NCI-H524 (cell line): Measurements from ENCODE around the gene NOXA1.
"Not testable (repeated sequence)": the region's sequence is repeated elsewhere in the genome, so short reads cannot be mapped to it uniquely, and the experiment has no call there.

Experiments
- DNase-seq, 2 experiments: peaks; one replicate each; lab custom pipeline; 2025; lab: John Stamatoyannopoulos, UW

The NOXA1 gene

DNA sequence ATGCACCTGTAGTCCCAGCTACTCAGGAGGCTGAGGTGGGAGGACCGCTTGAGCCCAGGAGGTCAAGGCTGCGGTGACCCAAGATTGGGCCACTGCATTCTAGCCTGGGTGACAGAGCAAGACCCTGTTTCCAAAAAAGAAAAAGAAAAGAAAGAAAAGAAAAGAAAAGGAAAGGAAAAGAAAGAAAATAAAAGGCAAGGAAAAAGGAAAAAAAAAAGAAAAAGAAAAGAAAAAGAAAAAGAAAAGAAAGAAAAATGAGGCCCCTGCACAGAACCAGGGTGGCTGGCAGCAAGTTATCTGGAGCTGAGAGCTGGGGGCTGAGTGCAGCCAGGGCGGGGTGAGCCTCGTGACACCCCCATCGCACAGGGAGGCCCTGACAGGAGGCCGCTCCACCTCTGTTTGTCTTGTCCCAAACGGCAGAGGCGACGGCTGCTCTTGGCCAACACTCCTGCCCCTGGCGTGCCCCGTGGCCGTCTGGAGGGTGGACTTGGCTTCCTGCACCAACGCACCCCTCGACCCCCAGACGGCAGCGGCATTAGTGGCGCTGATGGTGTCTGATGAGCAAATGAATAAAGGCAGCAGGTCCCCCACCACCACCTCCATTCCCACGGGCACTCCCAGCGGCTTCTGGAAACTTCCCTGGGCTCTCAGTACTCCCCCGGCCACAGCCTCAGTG is 17.0 kb upstream of the NOXA1 start:
- no peak for DNase-seq

DNA sequence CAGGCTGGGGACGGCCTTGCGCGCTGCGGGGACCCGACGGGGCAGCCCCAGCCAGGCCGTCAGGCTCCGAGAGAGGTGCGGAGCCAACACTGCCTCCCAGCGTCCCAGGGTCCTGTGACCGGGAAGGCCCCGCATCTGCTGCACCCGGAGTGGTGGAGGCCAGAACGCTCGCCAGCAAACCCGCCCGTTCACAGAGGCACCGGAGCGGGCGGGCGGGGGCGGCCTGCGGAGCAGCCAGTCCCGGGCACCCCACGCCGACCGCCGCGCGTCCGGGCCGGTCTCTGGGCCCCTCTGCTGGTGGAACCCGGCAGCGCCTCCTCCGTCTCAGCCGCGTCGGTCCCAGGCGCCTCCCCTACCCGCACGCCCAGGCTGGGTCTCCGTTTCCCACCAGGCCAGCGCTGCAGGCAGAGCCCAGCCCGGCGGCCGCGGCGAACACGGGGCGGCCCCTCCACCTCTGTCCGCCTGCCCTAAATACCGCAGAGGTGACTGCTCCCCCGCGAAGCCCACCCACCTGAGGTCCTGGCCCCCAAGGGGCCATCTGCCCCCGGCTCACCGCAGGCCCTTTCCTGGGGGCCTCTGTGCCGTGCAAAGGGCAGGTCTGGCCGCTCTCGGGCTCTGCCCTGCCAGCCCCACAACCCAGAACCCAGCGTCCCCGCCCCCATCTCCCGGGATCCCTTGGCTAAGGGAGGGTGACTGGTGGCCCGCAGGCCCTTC is 16.2 kb upstream of the NOXA1 start:
- peak; percentile 51 to 70 for DNase-seq

DNA sequence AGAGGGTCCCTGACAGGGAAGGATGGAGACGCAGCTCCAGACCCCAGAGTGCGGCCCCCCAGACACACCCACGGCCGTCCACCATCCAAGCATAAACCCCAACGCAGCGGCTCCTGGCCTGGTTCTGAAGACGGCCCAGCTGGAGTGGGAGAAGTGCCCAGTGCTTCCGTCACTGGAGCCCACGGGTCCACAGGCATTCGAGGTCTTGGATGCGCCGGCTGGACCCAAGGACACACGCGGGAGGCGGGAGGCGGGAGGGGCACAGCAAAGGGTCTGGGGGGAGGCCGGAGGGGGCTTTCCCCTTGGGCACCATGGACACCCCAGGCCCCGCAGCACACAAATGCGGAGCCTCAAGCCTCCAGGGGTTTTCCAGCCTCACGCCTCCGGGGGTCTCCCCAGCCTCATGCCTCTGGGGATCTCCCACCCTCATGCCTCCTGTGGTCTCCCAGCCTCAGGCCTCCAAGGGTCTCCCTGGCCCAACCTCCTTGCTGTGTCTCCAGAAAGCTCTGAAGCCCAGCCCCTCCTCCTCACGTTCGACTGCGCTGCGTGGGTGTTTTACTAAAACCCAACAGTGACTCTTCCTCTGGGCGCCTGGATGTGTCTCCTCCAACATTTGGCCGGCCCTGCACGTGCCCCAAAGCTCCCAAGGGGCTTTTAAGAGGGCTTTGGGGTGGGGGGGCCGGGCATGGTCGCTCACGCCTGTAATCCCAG is 15.4 kb upstream of the NOXA1 start:
- no peak for DNase-seq

DNA sequence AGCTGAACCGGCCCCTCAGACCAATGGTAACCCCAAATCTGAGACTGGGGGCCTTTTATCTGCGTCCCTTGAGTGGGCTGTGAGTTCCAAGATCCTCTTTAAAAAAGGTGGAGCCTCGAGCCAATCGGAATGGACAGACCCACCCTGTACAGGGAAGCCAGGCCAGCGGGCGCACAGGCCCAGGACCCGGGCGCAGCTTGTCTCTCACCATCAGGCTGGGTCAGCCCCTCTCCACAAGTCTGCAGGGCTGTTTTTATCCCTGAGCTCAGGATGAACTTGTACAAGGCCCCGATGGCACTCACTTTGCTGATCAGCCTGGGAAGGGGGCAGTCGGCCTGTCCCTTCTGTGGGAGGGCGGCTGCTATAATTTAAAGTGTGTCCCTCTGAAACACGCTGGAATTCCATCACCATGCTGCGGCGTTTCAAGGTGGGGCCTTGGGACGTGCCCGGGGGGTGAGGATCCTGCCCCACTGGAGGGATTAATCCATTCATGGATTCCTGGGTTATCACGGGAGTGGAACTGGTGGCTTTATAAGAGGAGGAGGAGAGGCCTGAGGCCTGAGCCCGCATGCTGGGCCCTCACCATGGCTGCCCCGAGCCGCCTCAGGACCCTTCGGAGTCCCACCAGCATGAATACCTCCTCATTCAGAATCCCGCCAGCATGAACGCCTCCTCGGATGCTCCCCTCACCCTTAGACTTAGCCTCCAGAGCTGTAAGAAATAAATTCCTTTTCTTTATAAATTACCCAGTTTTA is 14.4 kb upstream of the NOXA1 start:
- no peak for DNase-seq

DNA sequence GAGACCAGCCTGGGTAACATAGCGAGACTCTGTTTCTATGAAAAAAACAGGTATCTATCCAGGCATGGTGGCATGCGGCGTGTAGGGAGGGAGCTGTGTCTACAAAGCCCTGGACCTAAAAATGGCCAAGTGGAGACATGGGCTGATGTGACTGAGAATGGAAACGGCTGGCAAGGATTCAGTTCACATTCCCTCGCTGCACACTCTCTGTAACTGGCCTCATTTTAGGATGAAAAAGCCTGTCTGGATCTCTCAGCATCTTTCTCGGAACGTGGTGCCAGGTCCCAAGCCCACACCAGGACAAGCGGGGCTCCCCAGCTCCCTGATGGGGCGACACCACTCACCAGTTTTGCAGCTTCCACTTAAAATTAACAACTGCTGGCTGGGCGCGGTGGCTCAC is 13.7 kb upstream of the NOXA1 start:
- no peak for DNase-seq

DNA sequence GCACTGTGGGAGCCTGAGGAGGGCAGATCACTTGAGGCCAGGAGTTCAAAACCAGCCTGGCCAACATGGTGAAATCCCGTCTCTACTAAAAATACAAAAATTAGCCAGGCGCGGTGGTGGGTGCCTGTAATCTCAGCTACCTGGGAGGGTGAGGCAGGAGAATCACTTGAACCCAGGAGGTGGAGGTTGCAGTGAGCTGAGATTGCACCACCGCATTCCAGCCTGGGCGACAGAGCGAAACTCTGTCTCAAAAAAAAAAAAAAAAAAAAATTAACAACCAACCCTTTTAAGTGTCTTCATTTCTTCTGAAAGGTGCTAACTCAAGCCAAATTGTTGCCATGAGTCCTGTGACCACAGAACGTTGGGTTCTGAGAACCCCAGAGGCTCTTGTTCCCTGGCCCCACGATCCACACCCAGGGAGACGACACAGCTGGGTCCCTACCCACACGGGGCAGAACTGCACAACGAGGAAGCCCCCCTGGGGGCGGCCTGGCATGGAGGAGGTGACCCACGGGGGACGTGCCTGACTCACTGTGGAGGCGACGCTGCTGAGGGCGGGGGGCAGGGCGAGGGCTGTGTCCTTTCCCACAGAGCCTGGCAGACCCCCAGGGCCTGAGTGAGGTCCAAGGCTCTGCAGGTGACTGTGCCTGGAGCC is 12.8 kb upstream of the NOXA1 start:
- DNase-seq: not testable (repeated sequence)

DNA sequence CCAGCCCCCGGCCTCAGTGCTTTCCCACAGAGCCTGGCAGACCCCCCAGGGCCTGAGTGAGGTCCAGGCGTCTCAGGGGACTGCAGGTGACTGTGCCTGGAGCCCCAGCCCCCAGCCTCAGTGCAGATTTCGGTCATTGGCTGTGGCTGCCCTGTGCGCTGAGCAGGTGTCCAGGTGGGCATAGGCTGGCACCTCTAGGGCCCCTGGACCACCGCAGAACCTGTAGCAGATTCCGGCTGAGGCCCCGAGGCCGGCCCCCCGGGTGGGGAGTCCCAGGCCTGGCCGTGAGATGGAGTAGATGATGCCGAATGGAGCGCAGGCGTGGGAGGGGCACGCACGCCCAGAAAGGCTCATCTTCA is 12.3 kb upstream of the NOXA1 start:
- DNase-seq: no peak

DNA sequence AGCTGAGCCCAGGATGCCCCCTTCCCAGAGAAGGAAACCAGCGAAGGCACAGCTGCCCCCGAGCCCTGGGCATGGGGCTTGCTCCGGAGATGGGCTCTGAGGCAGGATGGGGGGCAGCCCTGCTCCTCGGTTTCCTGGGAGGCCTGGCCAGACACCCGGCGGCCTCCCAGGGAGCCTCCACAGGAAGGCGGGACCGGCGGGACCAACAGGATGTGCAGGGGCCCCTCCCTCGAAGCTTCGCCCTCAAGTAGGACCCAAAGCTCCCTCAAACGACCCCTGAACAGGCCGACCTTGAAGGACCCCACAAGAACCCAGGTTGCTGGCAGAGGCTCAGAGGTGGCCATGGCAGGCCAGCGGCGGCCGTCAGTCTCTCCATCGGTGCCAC is 11.9 kb upstream of the NOXA1 start:
- no peak for DNase-seq

DNA sequence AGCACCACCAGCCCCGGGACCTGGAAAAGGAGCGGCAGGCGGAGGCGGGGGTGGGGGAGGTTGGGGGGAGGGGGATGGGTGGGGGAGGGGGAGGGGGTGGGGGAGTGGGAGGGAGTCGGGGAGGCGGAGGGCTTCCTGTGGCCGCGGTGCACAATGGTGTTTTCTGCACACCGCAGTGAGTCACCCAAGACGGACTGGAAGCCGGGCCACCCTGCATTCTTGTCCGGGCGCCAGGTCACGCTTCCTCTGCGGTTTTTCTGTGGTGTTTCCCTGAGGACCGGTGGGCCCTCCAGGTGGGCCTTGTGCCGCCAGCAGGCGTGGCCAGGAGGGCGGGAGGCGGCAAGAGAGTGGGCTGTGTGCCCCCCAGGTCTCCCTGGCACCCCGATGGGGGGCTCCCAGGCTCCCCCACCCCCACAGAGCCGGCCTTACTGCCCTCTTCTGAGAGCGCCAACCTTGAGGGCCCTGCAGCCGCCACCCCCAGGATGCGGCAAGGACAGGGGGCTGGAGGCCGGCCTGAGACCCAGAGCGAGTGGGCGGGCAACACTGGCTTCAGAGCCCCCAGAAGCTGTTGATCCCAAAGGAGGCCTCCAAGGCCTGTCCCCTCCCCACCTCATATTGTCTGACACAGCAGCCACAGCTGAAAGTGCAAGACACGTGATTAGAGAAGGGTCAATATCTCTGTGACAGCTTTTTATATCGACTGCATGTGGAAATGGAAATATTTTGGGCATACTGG is 11.4 kb upstream of the NOXA1 start:
- DNase-seq: no peak

DNA sequence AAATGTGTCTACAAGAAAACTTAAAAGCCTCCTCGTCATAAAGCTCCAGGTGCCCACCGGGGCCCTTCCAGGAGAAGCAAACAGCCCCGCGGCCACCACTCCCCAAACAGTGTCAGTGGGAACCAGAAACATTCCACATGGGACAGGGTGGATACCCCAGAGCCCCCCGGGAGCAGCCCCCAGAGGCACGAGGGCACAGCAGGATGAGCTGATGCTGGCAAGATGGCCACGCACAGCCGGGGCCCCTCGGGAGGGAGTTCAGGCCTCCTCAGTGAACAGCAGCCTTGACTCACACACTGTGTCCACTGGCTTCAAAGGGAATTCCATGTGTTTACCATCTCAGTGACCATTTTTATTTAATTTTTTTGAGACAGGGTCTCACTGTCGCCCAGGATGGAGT is 10.8 kb upstream of the NOXA1 start:
- DNase-seq: no peak

DNA sequence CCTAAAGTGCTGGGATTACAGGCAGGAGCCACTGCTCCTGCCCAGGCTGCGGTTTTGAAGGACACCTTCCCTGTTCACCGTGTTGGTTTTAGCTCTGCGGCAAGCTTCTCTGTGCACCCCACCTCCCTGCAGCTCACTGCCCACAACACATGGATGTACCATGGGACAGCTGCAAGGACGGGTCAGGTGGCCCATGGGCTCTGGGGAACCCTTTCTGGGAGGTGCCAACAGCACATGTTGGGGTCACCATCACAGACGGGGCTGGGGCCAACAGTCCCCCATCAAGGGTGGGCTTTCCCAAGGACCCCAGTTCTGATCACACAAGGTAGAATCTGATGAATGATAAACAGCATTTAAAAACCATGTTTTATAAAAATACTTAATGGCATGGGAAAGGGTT is 7.7 kb upstream of the NOXA1 start:
- no peak for DNase-seq

DNA sequence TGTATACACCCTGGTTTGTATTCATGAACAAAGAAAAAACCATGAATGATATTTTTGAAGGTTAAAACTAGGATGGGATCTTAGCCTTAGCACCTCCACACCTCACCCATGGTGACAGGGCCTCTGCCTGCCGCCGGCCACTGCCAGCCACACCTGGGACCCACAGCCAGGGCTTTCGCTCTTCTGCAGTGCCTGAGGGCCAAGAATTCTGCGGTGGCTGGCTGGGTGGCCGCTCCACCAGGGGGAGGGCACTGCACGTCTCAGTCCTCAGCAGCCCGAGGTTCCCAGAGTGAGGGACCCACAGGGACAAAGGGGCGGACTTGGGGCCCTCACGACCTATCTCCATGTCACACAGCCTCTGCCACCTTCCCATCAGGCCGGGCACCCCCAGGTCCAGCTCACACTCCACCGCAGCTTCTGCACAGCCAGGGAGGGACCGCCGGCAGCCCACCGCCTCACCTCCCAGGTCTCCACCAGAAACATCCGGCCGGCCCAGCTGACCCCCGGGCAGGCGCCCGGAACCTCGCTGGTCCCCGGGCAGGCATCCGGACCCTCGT is 7.1 kb upstream of the NOXA1 start:
- DNase-seq: no peak

DNA sequence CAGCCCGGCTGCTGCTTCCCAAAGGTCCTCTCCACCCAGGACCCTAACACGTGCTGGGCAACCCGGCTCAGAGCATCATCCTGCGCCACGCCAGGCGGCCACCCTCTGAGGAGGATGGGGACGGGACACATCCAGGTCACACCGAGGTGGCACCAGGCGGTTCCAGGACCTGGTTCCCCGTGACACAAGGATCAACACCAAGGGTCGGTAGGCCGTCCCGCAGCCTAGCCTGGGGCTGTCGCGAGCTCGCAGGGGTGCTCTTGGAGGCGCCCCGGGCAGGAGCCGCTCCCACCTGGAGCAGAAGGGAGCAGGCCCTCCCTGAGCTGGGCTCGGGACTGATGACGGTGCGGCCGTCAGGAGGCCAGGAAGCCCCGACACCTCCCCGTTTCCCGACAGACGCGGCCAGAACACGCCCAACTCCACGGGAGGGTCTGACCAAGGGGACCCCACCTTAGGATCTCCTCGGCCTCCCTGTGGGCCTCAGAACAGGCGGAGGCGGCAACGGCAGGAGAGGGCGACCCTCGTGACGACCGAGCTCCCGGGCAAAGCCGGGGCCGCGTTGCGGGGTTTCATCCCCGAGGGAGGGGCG is 6.5 kb upstream of the NOXA1 start:
- DNase-seq: no peak

DNA sequence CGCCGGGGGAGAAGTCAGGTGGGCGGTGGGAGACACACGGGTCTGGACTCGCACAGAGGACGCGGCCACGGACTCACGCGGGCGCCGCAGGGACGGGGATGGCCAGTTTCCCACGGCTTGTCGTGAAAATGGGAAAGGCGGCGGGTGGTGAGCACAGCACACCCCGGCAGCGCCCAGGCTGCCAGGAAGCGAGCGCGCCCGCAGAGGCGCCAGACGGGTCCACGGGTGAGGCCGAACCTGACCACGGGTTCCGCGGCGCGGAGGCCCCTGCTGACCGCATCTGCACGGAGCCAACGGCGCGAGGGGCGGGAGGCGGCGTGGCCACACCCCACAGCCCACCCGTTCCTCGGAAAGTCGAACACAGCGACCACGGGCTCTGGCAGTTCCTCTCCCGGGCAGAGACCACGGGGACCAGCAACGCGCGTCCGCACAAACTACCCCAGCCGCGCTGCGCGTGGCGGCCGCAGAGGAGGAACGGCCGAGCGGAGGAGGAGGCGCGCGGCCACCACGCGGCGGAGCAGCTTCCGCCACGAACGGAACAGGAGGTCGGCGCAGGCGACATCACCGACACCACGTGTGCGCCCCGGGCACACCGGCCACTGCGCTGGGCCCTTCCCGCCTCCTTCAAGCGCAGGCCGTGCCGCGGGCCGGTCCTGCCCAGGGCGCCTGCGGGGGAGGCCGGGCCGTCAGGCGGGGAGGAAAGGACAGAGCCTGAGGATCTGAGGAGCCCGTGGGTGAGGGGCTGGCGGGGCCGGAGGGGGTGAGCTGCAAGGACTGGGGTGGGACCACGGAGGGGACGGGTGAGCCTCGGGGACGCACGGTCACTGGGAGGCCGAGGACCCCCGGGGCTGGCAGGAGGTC is 5.8 kb upstream of the NOXA1 start:
- DNase-seq: no peak

DNA sequence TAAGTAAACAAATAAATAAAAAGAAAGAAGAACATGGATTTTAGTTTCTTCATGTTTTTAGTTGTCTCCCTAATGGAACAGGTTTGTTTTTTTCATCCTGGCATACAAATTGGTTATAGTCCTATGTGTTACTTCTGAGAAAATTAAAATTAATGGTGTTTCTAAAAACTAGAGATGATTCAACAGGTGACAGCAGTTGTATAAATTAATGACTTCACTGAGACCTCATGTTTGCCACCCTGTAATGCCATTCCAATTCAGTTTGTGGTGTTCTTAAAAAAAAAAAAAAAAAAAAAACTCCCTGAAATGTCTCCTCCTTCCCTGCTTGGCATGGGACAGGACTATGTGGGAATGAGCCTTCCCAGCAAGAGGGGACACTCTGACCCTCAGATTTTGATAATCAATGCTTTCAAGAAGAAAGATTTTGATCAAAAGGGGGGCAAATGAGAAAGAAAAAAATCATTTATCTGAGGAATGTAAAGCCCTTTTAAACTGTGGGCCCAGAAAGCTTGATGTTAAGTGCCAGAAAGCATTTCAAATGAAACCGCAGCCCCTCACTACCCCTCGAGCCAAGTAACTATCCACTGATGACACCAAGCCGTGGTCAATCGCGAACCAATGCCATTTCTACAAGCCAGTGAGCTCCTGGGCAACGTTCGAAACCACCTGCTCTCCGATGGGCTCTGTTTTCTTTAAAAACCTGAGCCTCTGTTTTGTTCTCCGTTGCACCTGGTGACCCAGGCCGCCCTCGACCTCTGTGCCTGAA is 1.2 kb upstream of the NOXA1 start:
- DNase-seq: no peak

DNA sequence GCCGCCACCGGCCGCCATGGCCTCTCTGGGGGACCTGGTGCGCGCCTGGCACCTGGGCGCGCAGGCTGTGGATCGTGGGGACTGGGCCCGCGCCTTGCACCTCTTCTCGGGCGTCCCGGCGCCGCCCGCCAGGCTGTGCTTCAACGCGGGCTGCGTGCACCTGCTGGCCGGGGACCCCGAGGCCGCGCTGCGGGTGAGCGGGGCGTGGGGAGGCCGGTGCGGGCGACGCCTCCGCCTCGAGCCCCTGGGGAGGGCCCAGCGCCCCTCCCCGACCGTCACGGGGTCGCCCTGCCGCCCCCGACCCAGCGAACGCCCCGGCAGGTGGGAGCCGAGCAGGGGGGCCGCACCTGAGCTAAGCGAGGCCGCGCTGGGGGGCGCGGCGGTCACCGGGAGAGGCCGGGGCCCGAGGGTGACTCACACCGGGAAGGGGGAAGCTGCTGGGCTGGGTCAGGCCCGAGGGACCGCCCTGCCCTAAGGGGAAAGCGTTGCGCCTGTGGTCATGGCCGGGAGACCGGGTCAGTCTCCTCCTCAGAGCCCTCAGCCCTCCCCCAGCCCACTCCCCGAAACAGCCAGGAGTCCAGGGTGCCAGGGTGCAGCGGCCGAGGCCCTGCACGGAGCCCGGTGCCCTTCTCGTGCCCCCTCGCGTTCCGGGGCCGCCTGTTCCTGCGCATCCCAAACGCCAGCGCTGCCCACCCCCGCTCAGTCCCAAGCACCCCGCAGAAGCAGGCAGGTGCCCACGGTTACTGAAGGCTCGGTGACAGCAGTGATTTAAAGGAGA is 510 bp downstream of the NOXA1 start:
- no peak for DNase-seq

DNA sequence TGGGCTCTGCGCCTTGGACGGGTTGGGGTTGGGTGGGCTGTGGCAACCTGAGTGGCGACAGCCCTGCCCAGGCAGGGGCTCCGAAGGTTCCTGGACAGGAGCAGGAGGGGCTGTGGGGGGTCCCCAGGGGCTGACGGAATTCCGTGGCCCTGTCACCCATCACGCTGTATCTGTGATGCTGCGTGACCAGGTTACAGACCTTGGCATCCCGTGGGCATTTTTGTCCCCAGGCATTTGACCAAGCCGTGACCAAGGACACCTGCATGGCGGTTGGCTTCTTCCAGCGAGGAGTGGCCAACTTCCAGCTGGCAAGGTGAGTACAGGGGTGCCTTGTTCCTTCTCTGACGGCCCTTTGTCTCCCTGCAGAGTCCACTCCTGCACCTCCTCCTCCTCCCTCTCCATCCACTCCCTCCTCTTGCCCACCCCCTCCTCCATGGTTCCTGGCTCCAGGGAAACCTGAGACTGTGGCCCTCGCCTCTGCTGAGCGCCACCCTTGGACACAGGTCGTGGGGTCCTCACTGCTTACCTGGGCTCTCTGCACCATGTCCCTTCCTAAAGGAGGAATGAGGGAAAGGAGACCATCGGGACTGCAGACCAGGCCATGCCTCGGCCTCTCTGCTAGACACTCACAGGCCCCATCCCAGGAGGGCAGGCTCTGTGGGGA is 3.0 kb downstream of the NOXA1 start:
- no peak for DNase-seq
